ENCODE measurements around the gene ZFP28.

DNA sequence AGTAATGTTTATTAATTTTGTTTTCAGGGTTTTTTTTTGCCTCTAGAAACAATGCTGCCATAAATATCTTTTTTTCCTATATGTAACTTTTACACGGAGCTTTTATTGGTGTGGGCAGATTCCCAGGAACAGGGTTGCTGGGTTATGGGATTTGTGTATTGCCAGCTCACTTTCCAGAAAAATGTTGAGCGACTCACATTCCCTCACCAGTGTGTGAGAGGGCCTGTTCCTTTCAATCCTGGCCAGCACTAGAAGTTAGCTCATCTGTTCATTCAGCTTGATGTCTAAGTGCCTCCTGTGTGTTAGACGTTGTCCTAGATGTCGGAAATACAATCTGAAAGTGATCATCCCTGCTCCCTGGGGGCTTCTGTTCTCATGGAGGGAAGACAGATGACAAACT is 58.9 kb downstream of the ZFP28 start:
- TF ChIP-seq, protein P1, sequence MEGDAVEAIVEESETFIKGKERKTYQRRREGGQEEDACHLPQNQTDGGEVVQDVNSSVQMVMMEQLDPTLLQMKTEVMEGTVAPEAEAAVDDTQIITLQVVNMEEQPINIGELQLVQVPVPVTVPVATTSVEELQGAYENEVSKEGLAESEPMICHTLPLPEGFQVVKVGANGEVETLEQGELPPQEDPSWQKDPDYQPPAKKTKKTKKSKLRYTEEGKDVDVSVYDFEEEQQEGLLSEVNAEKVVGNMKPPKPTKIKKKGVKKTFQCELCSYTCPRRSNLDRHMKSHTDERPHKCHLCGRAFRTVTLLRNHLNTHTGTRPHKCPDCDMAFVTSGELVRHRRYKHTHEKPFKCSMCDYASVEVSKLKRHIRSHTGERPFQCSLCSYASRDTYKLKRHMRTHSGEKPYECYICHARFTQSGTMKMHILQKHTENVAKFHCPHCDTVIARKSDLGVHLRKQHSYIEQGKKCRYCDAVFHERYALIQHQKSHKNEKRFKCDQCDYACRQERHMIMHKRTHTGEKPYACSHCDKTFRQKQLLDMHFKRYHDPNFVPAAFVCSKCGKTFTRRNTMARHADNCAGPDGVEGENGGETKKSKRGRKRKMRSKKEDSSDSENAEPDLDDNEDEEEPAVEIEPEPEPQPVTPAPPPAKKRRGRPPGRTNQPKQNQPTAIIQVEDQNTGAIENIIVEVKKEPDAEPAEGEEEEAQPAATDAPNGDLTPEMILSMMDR (IDR thresholded peaks at IDR 0.05 in 4 of 5, conservative IDR thresholded peaks at IDR 0.05 in 1 of 5): no peak
- no peak for TF ChIP-seq POLR2A (IDR thresholded peaks at IDR 0.05)
